Muscle of arm (tissue), 12 donors: ENCODE data around the gene SPOCK2. TPM values are rescaled to one million over a fixed set of nuclear protein-coding genes. Genes with fewer than 3 reads are reported as not detected.

Experiments used
- DNase-seq: peaks from one replicate; pipeline ENCODE4 v3.0.0-alpha.2; 2013
- polyA plus RNA-seq, 12 donors: library from polyadenylated mRNA; unstranded; fragments of 120-200 nt; gene quantifications; one replicate each; pipeline ENCODE4 v1.2.1, GENCODE V29; 2013; ENCODE audit not compliant: insufficient read length in 12 of 12

The SPOCK2 gene
- polyA plus RNA-seq, 12 donors = 2.3 to 9.6 (median 3.2) TPM; not detected in 1

DNA sequence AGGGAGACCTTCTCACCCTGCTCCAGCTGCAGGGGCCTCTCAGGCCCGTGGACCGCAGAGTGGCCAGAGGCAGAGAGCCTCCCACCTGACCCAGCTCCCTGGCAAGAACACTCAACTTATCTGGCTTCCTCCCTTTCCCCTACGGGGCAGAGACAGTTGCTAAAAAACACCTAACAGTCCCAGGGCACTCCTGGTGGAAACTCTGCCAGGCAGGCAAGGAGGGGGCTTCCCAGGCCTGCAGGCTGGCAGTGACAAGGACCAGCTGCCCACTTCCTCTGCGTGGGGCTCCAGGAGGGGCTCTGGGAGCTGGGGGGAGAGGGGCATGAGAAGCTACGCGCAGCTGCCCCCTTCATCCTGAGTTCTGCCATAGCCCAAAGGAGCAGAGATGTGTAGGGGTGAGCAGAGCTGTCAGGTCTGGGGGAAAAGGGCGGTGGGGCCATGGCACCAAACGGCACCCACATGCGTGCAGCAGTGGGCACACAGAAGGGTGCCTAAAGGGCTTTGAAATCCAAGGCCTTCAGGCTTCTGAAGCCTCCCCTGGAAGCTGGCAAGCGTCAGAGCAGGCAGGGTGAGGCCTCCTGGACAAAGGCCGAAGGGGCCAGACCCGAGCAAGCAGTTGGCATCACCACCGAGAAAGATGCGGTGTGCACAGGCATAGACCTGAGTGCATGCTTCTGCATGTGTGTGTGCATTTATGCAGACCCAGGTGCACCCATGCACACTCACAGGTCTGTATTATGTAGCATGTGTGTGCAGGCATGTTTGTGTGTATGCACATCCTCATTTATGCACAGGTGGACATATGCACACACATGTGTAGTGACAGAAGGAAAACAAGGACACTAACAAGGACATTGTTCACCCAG, 14.4 kb downstream of the SPOCK2 start:
- no peak for DNase-seq

DNA sequence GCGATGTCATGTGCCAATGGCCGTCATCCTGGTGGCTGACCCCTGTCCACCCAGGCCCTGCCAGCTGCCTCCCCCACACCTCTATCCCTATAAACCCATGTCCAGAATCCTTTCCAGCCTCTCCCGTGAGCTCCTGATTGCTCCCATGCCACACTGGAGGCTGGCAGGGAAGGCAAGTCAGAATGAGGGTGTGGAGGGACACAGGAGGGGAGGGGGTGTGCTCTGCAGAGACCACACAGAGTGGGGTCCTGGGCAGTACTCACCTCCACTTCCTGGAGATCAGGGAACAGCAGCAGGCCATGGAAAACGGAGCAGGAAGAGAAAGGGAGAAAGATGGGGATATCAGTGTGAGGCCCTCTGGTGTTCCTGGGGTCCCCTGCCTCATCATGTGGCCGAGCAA, 15.7 kb downstream of the SPOCK2 start:
- no peak for DNase-seq

DNA sequence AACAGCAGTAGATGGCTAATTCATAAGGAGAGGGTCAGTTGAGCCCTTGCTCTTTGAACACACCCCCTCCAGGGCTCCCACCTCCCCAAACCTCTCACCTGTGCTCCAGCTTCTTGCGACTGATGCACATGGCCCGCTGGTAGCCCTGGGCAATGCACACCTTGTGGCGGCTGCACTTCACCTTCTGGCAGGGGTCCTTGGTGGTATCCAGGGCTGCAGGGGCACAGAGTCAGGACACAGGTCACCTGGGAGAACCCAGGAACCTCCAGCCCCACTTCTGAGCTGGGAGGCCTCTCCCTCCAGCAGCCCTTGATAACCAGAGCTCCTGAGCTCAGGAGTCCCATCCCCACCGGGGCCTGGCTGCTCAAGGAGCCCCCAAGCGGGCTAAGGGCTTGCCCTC, 16.3 kb downstream of the SPOCK2 start:
- no peak for DNase-seq

DNA sequence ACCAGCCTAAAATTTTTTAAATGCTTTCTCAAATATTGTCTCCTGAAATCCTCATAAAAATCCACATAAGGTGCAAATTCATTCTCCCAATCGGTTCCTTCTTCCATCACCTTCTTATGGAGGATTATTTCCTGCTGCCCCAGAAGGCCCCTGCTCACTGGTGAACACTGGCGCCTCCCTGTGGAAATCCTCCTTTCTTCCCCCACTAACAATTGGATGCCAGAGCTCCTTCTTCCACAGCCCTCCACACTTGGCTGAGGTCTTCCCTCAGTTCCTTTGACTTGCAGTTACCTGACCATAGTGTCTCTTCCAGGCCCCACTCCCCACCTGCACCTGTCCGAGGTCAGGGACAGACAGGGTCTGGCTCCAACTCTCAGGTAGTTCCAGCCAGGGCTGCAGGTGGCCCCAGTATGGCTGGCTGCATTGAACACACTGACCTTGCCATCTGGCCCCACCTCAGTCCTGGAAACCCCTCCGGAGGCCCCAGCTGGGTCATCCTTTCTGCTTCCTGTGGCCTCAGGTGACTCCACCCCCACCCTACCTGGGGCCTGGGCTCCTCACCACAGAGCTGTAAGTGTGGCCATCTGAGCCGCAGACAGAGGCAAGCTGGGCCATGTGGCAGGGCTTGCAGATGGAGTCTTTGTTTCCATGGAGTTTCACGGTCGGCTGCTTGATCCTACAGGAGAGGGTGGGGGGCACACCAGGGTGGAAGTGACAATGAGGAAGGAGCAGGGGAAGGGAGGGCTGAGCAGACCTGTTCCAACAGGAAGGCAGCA, 18.4 kb downstream of the SPOCK2 start:
- no peak for DNase-seq

- DNase-seq = no peak
These were observed 19.4 kb downstream of the SPOCK2 start for GRCh38 chr10:72068901-72069446.

DNA sequence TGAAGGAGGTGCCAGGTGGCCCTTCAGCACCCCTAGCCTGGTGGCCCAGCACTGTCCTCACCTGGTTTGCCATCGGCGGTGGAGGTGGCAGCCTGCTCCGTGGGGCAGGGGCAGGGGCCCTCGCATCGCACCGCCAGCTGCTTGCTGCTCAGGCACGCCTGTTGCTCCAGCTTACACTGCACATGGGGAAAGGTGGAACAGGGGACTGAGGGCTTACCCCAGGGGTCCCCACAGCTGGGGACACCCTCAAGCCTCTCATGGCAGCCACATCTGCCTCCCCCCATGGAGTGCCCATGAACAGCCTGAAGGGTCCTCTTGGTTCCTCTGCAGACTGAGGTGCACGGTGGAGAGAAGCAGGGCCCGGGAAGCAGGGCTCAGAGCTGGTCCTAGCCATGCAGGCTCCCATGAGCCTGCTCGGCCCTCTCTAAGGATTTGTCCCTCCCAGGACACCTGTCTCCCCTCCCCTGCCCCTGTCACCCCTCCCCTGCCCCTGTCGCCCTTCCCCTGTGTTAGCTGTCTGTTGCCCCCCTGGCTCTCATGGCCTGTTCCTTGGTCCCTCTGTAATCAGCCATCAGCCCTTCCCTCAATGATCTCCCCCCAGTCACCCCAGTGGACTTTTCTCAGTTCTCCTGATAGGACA, 20.1 kb downstream of the SPOCK2 start:
- DNase-seq = no peak

DNA sequence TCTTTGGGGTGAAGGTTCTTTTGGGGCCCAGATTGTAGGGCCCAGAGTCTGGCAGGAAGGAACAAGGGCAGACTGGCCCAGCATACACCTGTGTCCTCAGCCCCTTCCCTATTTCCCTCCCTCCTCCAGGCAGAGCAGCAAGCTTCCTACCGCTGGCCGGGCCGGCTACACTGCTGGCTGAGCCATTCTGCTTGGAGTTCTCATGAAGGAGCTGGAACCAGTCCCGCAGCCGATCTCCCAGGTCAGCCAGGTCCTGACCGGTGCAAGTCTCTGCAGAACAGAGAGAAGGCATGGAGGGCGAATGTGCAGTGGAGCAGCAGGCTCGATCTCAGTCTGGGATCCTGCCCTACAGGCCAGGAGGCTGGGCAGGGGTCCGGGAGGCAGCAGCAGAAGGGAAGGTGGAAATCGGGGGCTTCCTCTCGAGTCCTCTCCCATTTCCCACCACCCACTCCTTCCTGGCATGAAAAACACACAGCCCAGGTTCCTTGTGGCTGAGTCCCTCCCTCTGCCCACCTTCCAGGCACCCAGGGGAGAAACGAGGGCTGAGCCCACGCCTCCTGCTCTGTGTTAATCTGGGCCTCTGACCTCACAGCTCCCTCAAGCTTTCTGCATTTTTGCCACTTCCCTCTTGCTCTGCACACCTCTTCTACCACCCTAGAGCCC, 20.8 kb downstream of the SPOCK2 start:
- no peak for DNase-seq

GRCh38 chr10:72066318-72067284, 21.8 kb downstream of the SPOCK2 start:
- DNase-seq = no peak

GRCh38 chr10:72065439-72066025, 22.8 kb downstream of the SPOCK2 start:
- no peak for DNase-seq

DNA sequence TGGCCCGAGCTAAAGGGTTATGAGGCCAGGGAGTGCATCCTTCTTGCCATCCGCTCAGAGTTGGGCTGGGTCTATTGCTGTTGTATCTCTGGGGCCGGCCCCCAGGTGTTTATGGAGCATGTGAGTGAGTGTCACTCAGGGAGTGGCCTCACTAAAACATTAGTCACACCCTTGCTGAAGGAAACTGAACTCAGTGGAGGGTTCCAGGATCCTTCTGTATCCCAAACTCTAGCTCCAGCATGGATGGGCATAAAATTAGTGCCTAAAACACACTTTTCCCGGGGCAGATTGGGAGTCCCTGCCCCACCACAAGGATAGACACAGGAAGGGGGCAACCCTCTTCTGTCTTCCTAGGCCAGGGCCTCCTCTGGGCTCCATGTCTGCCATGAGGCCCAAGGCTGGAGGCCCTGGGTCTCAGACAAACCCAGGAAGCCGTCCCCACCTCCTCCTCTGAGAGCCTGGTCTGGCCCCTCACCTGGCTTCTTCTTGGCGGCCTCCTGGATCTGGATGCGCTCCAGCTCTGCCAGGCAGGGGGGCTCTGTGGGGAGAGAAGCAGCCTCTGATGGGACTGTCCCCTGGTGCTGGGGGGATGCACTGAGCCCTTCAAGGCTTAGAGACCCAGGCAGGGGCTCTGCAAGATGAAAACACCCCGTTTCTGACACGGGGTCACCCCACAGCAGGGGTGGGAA, 24.5 kb downstream of the SPOCK2 start:
- DNase-seq = no peak

- DNase-seq = no peak
These were observed 25.3 kb downstream of the SPOCK2 start for GRCh38 chr10:72062832-72063702.

- DNase-seq = no peak
These were observed 26.0 kb downstream of the SPOCK2 start for GRCh38 chr10:72062382-72062781.

GRCh38 chr10:72061930-72062329, 26.4 kb downstream of the SPOCK2 start:
- no peak for DNase-seq

DNA sequence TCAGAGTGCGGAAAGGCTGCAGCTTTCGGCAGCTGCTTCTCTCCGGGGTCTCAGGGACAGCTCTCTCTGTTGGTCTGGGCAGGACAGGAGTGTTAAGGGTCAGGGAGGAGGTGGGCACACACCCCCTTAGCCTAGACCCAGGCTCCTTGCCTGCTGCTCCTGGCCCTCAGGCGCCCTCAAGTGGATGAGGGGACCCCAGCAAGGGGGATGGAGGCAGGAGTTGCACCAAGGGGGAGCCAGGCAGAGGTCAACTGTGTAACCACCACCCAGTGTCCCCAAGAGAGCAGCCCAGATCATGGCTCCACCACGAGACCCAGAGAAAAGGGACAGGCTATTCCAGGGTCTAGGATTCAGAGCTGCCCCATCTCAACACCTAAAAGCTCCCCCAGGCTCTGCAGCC, 26.9 kb downstream of the SPOCK2 start:
- no peak for DNase-seq

- DNase-seq = no peak
These were observed 28.2 kb downstream of the SPOCK2 start for GRCh38 chr10:72059843-72060822.

- no peak for DNase-seq
These were observed 29.1 kb downstream of the SPOCK2 start for GRCh38 chr10:72058989-72059842.
